ENCODE data around the gene CXCL8. TPM values are rescaled to one million over a fixed set of nuclear protein-coding genes. Genes with fewer than 3 reads are reported as not detected.

The CXCL8 gene
- total RNA-seq, 1 donor from 2014 or later, result not detected

- TF ChIP-seq EZH2 (IDR thresholded peaks at IDR 0.05), result no peak
- TF ChIP-seq, protein P1, sequence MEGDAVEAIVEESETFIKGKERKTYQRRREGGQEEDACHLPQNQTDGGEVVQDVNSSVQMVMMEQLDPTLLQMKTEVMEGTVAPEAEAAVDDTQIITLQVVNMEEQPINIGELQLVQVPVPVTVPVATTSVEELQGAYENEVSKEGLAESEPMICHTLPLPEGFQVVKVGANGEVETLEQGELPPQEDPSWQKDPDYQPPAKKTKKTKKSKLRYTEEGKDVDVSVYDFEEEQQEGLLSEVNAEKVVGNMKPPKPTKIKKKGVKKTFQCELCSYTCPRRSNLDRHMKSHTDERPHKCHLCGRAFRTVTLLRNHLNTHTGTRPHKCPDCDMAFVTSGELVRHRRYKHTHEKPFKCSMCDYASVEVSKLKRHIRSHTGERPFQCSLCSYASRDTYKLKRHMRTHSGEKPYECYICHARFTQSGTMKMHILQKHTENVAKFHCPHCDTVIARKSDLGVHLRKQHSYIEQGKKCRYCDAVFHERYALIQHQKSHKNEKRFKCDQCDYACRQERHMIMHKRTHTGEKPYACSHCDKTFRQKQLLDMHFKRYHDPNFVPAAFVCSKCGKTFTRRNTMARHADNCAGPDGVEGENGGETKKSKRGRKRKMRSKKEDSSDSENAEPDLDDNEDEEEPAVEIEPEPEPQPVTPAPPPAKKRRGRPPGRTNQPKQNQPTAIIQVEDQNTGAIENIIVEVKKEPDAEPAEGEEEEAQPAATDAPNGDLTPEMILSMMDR (IDR thresholded peaks at IDR 0.05), result no peak
- no peak for TF ChIP-seq EZH2phosphoT487 (IDR thresholded peaks at IDR 0.05)
- Histone ChIP-seq H2AFZ (replicated peaks) (no peak overlapping the region), H3K4me3 (no peak overlapping the region), H3K79me2 (ENCODE audit: low read depth) (no peaks in the 10 kb centered on the region), H3K27ac (no peak overlapping the region), H3K9ac (no peak overlapping the region), H4K20me1 (ENCODE audit: low read depth) (no peaks in the 10 kb centered on the region), H3K36me3 (no peaks in the 10 kb centered on the region), H3K4me1 (no peaks in the 10 kb centered on the region), H3F3A (ENCODE audit: low read depth) (no peaks in the 10 kb centered on the region), H3K9me3 (ENCODE audit: low read depth) (no peaks in the 10 kb centered on the region), H3K4me2 (no peak overlapping the region), H3K27me3 (no peaks in the 10 kb centered on the region)
- H3K4me3 Mint-ChIP-seq, result no peak overlapping the region
- no peak for DNase-seq (ENCODE audit: low spot score)
- no peak overlapping the region for H3K27ac Mint-ChIP-seq
- no peaks in the 10 kb centered on the region for H3K9me3 Mint-ChIP-seq
- no peaks in the 10 kb centered on the region for H3K27me3 Mint-ChIP-seq (ENCODE audit: insufficient read depth, low read depth)
- no peaks in the 10 kb centered on the region for H3K4me1 Mint-ChIP-seq
- no peaks in the 10 kb centered on the region for H3K36me3 Mint-ChIP-seq
These were observed 26.7 kb upstream of the CXCL8 start for GRCh38 chr4:73713650-73714049.

DNA sequence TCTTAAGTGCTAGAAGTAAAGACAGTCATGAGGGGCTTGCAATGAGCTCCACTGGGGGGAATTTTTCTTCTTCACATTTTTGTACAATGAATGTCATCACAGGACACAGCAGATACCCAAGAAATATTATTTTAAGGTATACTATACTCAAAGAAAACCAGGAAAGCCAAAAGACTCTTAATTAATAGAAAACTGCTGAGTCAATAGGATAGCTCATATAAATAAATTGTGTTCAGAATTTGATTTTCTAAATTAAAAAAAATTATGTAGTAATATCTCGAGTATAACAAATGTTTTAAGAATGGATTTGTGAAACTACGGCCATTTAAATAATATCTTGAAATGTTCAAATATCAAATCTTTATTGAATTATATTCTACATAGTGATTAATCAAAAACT lies 25.7 kb upstream of the CXCL8 start:
- H3K4me3 Mint-ChIP-seq, result no peak overlapping the region
- no peaks in the 10 kb centered on the region for H3K36me3 Mint-ChIP-seq

GRCh38 chr4:73715659-73716058 lies 24.7 kb upstream of the CXCL8 start:
- no peaks in the 10 kb centered on the region for H4K20me1 ChIP-seq (ENCODE audit: low read depth)
- Mint-ChIP-seq H3K4me3 (no peak overlapping the region), H3K9me3 (no peaks in the 10 kb centered on the region), H3K27me3 (ENCODE audit: insufficient read depth, low read depth) (no peaks in the 10 kb centered on the region), H3K4me1 (no peaks in the 10 kb centered on the region), H3K36me3 (no peaks in the 10 kb centered on the region), H3K27ac (no peak overlapping the region)
- H3K9me3 ChIP-seq (ENCODE audit: low read depth), result no peaks in the 10 kb centered on the region
- no peaks in the 10 kb centered on the region for H3F3A ChIP-seq (ENCODE audit: low read depth)
- H3K4me3 ChIP-seq, result no peak overlapping the region
- H3K4me1 ChIP-seq, result no peaks in the 10 kb centered on the region
- no peak for DNase-seq (ENCODE audit: low spot score)
- H3K27me3 ChIP-seq, result no peaks in the 10 kb centered on the region
- no peak overlapping the region for H3K9ac ChIP-seq
- H2AFZ ChIP-seq (replicated peaks), result no peak overlapping the region
- H3K27ac ChIP-seq, result no peak overlapping the region
- H3K4me2 ChIP-seq, result no peak overlapping the region
- H3K79me2 ChIP-seq (ENCODE audit: low read depth), result no peaks in the 10 kb centered on the region
- TF ChIP-seq EZH2 (IDR thresholded peaks at IDR 0.05), result no peak
- TF ChIP-seq, protein P1 (IDR thresholded peaks at IDR 0.05), result no peak
- no peak for TF ChIP-seq EZH2phosphoT487 (IDR thresholded peaks at IDR 0.05)
- no peaks in the 10 kb centered on the region for H3K36me3 ChIP-seq

More for the DNA sequence above, 25.7 kb upstream of the CXCL8 start:
- H3F3A ChIP-seq (ENCODE audit: low read depth), result no peaks in the 10 kb centered on the region
- no peaks in the 10 kb centered on the region for H3K27me3 ChIP-seq
- DNase-seq (ENCODE audit: low spot score), result no peak
- H4K20me1 ChIP-seq (ENCODE audit: low read depth), result no peaks in the 10 kb centered on the region
- no peak overlapping the region for H2AFZ ChIP-seq (replicated peaks)
- H3K4me2 ChIP-seq, result no peak overlapping the region
- Mint-ChIP-seq H3K27me3 (ENCODE audit: insufficient read depth, low read depth) (no peaks in the 10 kb centered on the region), H3K4me1 (no peaks in the 10 kb centered on the region), H3K9me3 (no peaks in the 10 kb centered on the region), H3K27ac (no peak overlapping the region)
- H3K27ac ChIP-seq, result no peak overlapping the region
- TF ChIP-seq EZH2 (IDR thresholded peaks at IDR 0.05), result no peak
- TF ChIP-seq, protein P1 (IDR thresholded peaks at IDR 0.05), result no peak
- TF ChIP-seq EZH2phosphoT487 (IDR thresholded peaks at IDR 0.05), result no peak
- H3K4me1 ChIP-seq, result no peaks in the 10 kb centered on the region
- H3K9ac ChIP-seq, result no peak overlapping the region
- H3K36me3 ChIP-seq, result no peaks in the 10 kb centered on the region
- H3K9me3 ChIP-seq (ENCODE audit: low read depth), result no peaks in the 10 kb centered on the region
- no peak overlapping the region for H3K4me3 ChIP-seq
- no peaks in the 10 kb centered on the region for H3K79me2 ChIP-seq (ENCODE audit: low read depth)

All from neural progenitor cell (in vitro differentiated cells).